HG03175 (cell line): ENCODE data around the gene PBX1.

ENCODE experiments used
- ATAC-seq: cut with Tn5 transposase; IDR thresholded peaks from one replicate; pipeline ENCODE4 v1.9.1; 2021; ENCODE audit warnings: mild to moderate bottlenecking, moderate library complexity; ENCODE audit not compliant: unreplicated experiment

The PBX1 gene

GRCh38 chr1:164846731-164847691, 288.0 kb downstream of the PBX1 start:
- ATAC-seq = no peak

GRCh38 chr1:164853146-164853545, 294.2 kb downstream of the PBX1 start:
- no peak for ATAC-seq

GRCh38 chr1:164855716-164856329, 296.8 kb downstream of the PBX1 start:
- ATAC-seq = no peak

GRCh38 chr1:164856381-164856780, 297.4 kb downstream of the PBX1 start:
- no peak for ATAC-seq

- ATAC-seq = no peak
Measured at GRCh38 chr1:164857439-164857838, 298.5 kb downstream of the PBX1 start.

- no peak for ATAC-seq
Measured at GRCh38 chr1:164858096-164858632, 299.2 kb downstream of the PBX1 start.

- no peak for ATAC-seq
Measured at GRCh38 chr1:164861632-164862031, 302.6 kb downstream of the PBX1 start.

- no peak for ATAC-seq
Measured at GRCh38 chr1:164863056-164863455, 304.1 kb downstream of the PBX1 start.

GRCh38 chr1:164864161-164864560, 305.2 kb downstream of the PBX1 start:
- ATAC-seq = no peak

- no peak for ATAC-seq
Measured at GRCh38 chr1:164865385-164865784, 306.4 kb downstream of the PBX1 start.

- no peak for ATAC-seq
Measured at GRCh38 chr1:164867590-164867989, 308.6 kb downstream of the PBX1 start.

GRCh38 chr1:164868990-164869389, 310.0 kb downstream of the PBX1 start:
- ATAC-seq = no peak

GRCh38 chr1:164875518-164875917, 316.5 kb downstream of the PBX1 start:
- no peak for ATAC-seq

GRCh38 chr1:164876398-164877116, 317.6 kb downstream of the PBX1 start:
- ATAC-seq = no peak

- no peak for ATAC-seq
Measured at GRCh38 chr1:164880199-164880598, 321.2 kb downstream of the PBX1 start.

- no peak for ATAC-seq
Measured at GRCh38 chr1:164880644-164881043, 321.7 kb downstream of the PBX1 start.

- ATAC-seq = no peak
Measured at GRCh38 chr1:164885311-164885710, 326.3 kb downstream of the PBX1 start.

- no peak for ATAC-seq
Measured at GRCh38 chr1:164886101-164886500, 327.1 kb downstream of the PBX1 start.

GRCh38 chr1:164891615-164892014, 332.6 kb downstream of the PBX1 start:
- ATAC-seq = no peak

GRCh38 chr1:164895026-164895912, 336.3 kb downstream of the PBX1 start:
- ATAC-seq = no peak
